Pons (tissue), 1 donor: ENCODE measurements around the gene APAF1.
A peak's percentile ranks its signal among the peaks of the same experiment; 100 is the strongest.

Experiments used
- DNase-seq: peaks from one replicate; pipeline ENCODE4 v3.0.0-alpha.2; 2016; ENCODE audit warnings: low spot score

The APAF1 gene

DNA sequence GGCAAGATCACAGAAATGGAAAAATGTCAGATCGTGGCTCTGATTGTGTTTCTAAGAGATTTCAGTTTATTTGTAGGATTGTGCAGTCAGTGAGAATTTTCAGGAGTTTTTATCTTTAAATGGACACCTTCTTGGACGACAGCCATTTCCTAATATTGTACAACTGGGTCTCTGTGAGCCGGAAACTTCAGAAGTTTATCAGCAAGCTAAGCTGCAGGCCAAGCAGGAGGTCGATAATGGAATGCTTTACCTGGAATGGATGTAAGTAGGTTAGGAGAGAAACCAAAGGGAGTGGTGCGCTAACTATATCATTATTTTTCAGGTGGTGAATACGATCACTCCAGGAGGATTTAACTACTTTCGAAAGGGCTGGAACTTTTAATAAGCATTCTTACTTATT, 26.4 kb downstream of the APAF1 start:
- no peak for DNase-seq

DNA sequence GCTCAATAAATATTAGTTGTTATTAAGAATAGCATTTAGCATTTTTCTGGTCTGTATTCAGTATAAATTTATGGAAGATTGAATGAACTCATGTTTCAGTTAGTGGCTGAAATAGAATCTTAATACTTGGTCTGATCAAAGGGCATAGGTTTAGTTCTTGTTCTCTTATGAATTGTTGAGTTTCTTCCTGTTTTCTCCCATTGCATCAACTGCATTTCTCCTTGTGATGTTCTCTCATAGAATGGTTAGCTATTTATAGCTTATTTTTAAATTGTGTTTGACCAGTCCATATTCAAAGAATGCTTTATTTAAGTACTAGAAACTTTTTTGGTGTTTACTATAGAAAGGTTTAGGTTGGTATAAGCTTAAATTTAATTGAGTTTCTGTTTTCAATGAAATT, 29.8 kb downstream of the APAF1 start:
- no peak for DNase-seq

DNA sequence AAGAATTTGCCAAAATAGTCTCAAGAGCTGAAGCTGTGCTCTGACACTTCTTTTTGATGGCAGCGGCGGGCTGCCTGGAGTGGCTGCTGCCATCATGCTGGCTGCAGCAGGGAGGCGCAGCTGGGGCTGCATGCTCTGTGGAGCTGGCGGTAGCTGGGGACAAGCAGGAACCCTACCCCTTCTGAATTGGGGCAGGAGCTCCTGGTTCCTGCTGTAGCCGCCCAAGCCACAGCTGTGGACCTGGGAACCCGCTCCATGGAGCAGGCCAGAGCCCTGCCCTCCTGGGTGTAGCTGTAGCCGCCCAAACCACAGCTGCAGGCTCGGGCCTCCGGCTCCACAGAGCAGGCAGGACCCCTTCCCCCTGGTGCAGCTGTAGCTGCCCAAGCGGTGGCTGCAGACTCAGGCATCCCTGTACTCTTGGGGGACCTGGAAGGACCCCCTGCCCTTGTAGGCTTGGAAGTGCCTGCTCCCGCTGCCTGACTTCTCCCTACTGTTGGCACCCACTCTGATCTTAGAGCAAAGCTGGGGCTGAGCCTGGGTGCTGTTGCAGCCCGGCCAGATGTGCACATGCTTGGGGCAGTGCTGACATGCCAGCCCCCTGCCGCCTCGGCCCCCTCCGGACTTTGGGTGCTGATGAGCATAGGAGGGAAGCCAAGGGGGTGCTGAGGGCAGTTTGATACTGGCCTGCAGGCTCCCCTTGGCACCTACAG, 33.3 kb downstream of the APAF1 start:
- DNase-seq: no peak

DNA sequence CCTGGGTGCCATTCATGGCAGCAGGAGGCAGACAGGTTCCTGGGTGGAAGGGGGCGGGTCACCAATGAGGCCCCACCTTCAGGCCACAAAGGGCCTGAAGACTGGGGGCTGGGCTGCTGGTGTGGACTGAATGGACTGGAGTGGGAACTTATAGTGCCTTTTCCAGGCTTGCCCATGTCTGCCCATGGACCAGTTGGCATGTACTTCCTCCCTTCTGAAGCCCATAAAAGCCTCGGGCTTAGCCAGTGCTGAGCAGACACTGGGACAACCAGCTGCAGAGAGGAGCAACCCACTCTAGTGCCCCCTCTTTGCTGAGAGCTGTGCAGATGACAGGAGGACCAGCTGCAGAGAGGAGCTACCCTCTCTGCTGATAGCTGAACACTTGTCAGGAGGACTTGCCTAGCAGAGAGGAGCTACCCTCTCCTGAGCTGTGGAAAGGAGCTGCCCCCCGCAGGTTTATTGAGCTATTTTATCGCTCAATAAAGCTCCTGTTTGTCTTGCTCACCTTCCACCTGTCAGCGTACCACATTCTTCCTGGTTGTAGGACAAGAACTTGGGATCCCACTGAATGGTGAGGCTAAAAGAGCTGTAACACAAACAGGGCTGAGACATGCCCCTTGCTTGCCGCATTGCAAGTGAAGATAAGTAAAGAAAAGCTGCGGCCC, 34.0 kb downstream of the APAF1 start:
- DNase-seq: no peak

- no peak for DNase-seq
Observed at GRCh38 chr12:98679611-98680005, 34.5 kb downstream of the APAF1 start.

GRCh38 chr12:98684199-98684598, 39.1 kb downstream of the APAF1 start:
- no peak for DNase-seq

DNA sequence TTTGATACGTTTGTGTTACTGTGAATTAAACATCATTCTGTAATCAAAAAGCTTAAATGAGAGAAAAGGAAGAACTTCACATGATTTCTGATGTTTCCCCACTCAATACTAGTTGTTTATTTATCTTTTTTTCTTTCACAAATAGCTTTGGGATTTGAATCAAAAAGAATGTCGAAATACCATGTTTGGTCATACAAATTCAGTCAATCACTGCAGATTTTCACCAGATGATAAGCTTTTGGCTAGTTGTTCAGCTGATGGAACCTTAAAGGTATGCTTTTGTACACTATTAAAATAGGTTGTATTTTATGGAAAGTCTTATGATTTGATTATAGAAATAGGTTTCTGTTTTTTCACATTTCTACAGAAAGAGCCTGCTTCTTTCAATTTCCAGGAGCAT, 41.5 kb downstream of the APAF1 start:
- DNase-seq: no peak

- DNase-seq: no peak
Observed at GRCh38 chr12:98691351-98691750, 46.3 kb downstream of the APAF1 start.

DNA sequence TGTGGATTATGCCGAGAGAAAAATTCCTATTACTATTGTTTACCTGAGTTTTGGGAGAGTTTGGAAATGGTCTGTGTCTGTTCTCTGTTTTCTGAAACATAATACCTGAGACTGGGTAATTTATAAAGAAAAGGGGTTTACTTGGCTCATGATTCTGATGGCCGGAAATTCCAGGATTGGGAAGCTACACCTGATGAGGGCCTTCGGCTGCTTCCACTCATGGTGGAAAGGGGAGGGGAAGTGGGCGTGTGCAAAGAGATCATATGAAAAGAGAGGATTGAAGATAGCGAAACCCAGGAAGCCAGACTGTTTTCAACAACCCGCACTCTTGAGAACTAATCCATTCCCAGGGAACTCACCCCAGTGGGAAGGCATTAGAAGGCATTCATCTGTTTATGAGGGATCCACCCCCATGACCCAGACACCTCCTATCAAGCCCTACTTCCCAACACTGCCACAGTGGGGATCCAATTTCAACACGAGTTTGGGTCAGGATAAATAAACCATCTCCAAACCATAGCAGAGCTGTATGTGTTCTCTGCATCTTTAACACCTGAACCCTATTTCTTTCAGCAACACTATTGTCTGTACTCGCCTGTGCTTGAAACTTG, 51.1 kb downstream of the APAF1 start:
- no peak for DNase-seq

DNA sequence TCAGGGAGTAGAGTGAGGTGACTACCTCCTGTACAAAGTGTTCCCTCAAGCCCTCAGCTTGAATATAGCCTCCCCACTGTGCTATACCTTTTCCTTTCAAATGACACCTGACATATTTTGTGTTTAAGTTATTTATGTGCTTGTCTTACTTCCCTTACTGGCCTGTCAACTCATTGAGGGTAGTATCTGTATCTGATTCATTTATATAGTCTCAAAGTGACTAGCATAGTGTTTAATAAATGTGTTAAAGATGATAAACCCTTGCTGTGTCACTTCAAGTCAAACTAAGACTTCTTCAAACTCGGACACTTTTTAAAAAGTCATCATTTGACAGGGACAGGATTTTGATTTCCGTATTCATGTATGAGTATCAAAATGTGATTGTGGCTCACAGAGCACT, 52.1 kb downstream of the APAF1 start:
- no peak for DNase-seq

DNA sequence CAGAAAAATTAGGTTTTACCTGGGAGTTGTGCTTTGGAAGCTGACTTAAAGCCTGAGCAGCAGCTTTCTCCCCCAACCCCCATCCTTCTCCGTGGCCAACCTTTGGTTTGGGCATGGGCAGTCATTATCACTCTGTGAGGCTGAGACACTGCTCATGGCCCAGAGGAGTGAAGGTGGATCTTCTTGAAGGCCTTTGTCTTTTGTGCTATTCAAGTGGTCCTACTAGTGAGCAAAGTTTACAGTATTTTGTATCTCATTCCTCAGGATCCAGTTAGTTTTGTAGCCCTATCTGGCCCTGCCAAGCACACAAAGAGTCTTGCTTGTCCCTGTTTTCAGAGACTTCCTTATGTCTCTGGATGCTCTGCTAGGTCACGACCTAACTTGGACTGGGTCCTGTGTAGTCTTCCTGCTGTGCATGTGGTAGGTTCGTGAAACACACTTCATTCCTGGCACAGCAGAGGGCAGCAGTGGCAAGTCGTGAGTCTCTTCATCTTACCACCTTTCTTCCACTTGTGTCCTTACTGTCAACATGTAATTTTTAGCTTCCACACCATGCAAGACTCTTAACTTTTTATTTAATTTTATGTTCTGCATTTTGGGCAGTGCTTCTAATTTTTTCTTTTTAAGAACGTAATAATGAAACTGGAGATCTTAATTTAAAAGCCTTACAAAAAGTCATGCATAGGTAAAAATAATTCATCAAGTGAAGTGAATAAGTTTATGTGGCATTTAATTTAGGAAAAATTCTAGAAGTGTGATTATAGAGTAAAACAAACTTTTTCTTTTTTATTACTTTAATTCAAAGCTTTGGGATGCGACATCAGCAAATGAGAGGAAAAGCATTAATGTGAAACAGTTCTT, 53.7 kb downstream of the APAF1 start:
- peak; percentile 92 for DNase-seq

- no peak for DNase-seq
Observed at GRCh38 chr12:98699586-98699985, 54.5 kb downstream of the APAF1 start.

DNA sequence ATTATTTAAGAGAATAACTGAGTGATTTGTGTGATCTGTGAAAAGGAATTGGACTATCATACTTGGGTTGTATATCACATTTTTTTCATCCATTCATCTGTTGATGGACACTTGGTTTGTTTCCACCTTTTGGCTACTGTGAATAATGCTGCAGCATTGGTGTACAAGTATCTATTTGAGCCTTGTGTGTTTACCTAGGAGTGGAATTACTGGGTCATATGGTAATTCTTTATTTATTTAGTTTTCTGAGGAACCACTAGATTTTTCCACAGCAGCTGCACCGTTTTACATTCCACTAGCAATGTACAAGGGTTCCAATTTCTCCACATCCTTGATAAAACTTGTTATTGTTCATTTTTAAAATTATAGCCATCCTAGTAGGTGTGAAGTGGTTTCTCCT, 56.1 kb downstream of the APAF1 start:
- DNase-seq: no peak

GRCh38 chr12:98709022-98709421, 63.9 kb downstream of the APAF1 start:
- DNase-seq: no peak

DNA sequence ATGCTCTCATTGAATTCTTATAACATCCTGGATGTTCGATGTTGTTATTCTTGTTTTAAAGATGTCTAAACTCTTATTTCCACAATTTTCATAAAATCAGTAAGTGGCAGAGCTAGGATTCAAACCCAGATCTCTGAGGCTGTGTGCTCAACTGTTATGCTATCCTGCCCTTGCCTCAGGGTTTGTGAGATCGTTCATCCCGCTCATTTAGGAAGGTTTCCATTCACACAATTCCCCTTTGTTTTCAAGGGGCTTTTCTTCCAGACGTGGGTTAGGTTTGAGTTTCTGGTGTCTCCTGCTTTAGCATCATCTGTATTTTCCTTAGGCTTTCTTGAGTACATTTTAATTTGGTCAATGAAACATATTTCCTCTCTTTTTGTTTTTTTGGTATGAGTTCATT, 69.3 kb downstream of the APAF1 start:
- no peak for DNase-seq

- DNase-seq: no peak
Observed at GRCh38 chr12:98719515-98720504, 74.7 kb downstream of the APAF1 start.

- no peak for DNase-seq
Observed at GRCh38 chr12:98721204-98721702, 76.2 kb downstream of the APAF1 start.

DNA sequence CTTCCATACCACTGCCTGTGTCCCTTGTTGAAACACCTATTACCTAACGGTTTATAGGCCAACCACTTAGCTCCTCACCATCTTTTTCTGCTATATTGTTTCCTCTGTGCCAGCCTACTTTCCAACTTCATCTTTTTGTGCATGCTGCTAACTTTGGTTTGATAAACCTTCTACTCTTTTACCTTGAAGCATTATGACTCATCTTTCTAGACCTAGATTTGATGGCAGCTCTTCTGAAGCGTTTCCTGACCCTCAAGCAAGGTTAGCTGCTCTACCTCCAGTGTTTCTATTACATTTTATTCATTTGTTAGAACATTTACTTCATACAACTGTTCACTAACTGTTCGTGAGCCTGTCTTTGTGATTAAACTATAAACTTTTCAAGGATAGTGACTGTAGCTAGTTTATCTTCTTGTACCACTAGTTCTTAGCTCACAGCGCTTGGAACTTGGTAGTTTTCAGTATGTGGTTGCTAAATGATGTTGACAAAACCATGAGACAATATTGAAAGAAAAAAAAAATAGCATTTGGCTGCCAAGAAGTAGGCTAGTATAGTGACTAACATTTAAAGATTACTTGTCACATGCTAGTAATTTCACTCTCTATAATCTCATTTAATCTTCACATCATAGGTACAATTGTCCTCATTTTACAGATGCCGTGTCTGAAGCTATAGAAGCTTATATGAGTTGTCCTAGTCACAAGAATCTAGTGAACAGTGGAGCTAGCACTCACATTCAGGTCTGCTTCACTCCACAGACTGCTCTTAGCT, 79.5 kb downstream of the APAF1 start:
- no peak for DNase-seq

DNA sequence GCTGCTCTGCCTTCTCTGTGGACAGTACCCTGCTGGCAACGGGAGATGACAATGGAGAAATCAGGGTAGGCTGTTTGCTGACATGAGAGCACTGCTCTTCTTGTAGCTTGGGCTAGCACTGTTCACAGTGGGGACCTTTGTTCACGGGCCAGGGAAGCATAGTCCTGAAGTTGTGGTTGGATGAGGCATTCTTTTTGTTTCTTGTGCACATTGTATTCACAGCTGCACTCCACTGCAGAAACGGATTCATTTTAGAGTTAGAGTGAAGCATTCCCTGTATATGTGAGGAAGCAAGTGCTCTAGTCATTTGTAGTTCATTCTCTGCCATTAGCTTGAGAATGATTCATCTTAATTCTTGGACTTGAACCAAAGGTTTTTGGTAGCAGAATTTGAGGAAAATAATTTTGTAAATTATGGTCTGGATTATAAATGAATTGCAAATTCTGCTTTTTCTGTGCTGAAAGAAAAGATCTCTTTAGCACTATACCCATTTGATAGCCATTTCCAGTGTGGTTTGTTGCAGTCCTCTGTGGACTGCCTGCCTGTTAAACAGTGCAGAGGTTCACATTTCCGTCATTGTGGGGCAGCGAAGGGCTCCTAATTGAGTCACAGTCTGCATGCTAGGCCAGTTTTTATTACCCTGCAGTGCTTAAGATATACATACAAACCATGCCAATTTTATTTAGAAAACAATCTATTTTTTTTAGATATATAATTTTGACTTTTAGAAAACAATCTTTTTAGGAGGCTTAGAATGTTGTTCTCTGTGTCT, 80.6 kb downstream of the APAF1 start:
- DNase-seq: peak; percentile 96

- DNase-seq: no peak
Observed at GRCh38 chr12:98727196-98727595, 82.1 kb downstream of the APAF1 start.
